HG03175 (cell line): Measurements from ENCODE around the gene RPL15.
"Not testable (repeated sequence)": the region's sequence is repeated elsewhere in the genome, so short reads cannot be mapped to it uniquely, and the experiment has no call there.

Experiments used
- ATAC-seq: cut with Tn5 transposase; IDR thresholded peaks from one replicate; pipeline ENCODE4 v1.9.1; 2021; ENCODE audit warnings: mild to moderate bottlenecking, moderate library complexity; ENCODE audit not compliant: unreplicated experiment

RPL15 gene

GRCh38 chr3:23889386-23889785 is 27.5 kb upstream of the RPL15 start:
- ATAC-seq: no peak

GRCh38 chr3:23889950-23890349 is 27.0 kb upstream of the RPL15 start:
- ATAC-seq: no peak

- no peak for ATAC-seq
Observed at GRCh38 chr3:23894254-23895061, 22.5 kb upstream of the RPL15 start.

GRCh38 chr3:23895181-23895580 is 21.8 kb upstream of the RPL15 start:
- ATAC-seq: no peak

GRCh38 chr3:23900744-23901143 is 16.2 kb upstream of the RPL15 start:
- ATAC-seq: no peak

GRCh38 chr3:23904545-23904944 is 12.4 kb upstream of the RPL15 start:
- ATAC-seq: no peak

- ATAC-seq: no peak
Observed at GRCh38 chr3:23909341-23909740, 7.6 kb upstream of the RPL15 start.

GRCh38 chr3:23911397-23911796 is 5.5 kb upstream of the RPL15 start:
- ATAC-seq: no peak

- ATAC-seq: not testable (repeated sequence)
Observed at GRCh38 chr3:23912335-23912734, 4.6 kb upstream of the RPL15 start.

GRCh38 chr3:23913182-23913581 is 3.8 kb upstream of the RPL15 start:
- ATAC-seq: no peak

GRCh38 chr3:23913873-23914743 is 2.8 kb upstream of the RPL15 start:
- ATAC-seq: no peak

GRCh38 chr3:23915537-23916108 is 1.3 kb upstream of the RPL15 start:
- no peak for ATAC-seq

GRCh38 chr3:23916152-23916885 is 613 bp upstream of the RPL15 start:
- peak; percentile 52 for ATAC-seq

GRCh38 chr3:23917679-23918303 is 859 bp downstream of the RPL15 start:
- ATAC-seq: not testable (repeated sequence)

- not testable (repeated sequence) for ATAC-seq
Observed at GRCh38 chr3:23918331-23918730, 1.4 kb downstream of the RPL15 start.

GRCh38 chr3:23919628-23920027 is 2.7 kb downstream of the RPL15 start:
- ATAC-seq: no peak

GRCh38 chr3:23920151-23920655 is 3.3 kb downstream of the RPL15 start:
- ATAC-seq: no peak

- no peak for ATAC-seq
Observed at GRCh38 chr3:23921052-23921511, 4.2 kb downstream of the RPL15 start.

- no peak for ATAC-seq
Observed at GRCh38 chr3:23923786-23924185, 6.9 kb downstream of the RPL15 start.

- ATAC-seq: no peak
Observed at GRCh38 chr3:23926246-23926645, 9.3 kb downstream of the RPL15 start.
